LNCaP clone FGC (cell line): ENCODE results near the gene TMEM87B.
"Not testable (repeated sequence)": the region's sequence is repeated elsewhere in the genome, so short reads cannot be mapped to it uniquely, and the experiment has no call there.

Experiments
- DNase-seq: peaks from one replicate; pipeline ENCODE4 v3.0.0-alpha.2; 2011; ENCODE audit warnings: low read depth
- H3K4me3 ChIP-seq: 2 replicates; pipeline ENCODE4 v1.5.1; 2011; ENCODE audit warnings: mild to moderate bottlenecking, low read depth, low read length, control low read depth
- TF ChIP-seq, protein P1 (sequence below): IDR thresholded peaks from 2 replicates; pipeline ENCODE4 v1.5.1; 2012; ENCODE audit warnings: mild to moderate bottlenecking; ENCODE audit not compliant: control insufficient read depth, insufficient read depth; ENCODE audit errors: extremely low read depth

The TMEM87B gene

DNA sequence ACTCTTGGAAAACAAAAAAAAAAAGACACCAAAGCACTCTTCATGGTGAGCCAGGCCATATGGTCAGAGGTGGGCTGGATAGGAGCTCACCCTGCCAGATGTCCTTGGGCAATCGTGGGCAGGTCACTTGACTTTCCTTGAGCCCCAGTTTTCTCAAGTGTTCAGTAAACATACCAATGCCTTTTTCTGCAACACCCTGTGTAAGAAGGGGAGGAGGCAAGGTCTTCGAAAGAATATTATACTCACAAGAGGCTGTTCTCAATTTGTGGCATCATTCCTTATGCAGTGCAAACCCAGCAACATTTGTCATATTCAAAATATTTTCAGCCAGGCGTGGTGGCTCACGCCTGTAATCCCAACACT lies 22.9 kb upstream of the TMEM87B start:
- TF ChIP-seq, protein P1, sequence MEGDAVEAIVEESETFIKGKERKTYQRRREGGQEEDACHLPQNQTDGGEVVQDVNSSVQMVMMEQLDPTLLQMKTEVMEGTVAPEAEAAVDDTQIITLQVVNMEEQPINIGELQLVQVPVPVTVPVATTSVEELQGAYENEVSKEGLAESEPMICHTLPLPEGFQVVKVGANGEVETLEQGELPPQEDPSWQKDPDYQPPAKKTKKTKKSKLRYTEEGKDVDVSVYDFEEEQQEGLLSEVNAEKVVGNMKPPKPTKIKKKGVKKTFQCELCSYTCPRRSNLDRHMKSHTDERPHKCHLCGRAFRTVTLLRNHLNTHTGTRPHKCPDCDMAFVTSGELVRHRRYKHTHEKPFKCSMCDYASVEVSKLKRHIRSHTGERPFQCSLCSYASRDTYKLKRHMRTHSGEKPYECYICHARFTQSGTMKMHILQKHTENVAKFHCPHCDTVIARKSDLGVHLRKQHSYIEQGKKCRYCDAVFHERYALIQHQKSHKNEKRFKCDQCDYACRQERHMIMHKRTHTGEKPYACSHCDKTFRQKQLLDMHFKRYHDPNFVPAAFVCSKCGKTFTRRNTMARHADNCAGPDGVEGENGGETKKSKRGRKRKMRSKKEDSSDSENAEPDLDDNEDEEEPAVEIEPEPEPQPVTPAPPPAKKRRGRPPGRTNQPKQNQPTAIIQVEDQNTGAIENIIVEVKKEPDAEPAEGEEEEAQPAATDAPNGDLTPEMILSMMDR: no peak
- no peak for DNase-seq
- H3K4me3 ChIP-seq: no peak overlapping the region

DNA sequence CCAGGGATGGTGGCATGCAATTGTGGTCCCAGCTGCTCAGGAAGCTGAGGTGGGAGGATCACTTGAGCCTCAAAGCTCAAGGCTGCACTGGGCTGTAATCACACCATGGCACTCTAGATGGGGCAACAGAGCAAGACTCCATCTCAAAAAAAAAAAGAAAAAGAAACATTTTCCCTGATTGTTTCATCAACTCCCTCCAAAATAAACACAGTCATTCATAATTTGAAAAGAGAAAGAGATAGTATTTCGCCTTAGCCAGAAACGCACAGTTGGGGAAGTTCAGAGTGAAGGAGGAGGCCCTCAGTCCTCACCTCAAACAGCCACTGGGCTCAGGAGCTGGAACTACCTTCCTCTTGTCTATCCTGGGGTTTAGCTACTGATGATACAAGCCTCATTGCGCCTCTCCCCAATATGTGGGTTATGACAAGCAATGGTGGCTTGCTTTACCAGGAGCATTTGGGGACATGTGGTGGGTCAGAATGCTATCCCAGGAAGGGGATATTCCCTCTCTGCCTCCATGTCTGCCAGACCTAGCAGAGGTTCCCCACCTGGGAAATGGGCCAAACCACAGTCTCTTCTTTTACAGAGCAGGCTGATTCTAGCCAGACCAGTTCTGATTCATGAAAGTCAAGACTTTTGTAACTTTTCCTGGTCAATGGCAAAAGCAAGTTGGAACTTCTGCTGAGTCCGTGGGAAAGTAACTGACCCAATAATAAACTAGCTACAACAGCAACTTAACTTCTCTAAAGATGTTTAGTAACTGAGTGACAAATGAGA lies 22.2 kb upstream of the TMEM87B start:
- TF ChIP-seq, protein P1: no peak
- no peak overlapping the region for H3K4me3 ChIP-seq
- no peak for DNase-seq

DNA sequence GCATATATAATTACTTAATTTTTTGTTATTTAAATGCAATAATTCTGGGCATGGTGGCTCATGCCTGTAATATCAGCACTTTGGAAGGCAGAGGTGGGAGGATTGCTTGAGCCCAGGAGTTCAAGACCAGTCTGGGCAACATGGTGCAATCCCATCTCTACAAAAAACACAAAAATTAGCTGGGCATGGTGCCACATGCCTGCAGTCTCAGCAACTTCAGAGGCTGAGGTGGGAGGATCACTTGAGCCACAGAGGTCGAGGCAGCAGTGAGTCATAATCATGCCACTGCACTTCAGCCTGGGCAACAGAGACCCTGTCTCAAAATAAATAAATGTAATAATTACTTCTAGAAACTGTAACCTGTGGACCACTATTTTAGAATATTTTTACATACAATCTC lies 21.5 kb upstream of the TMEM87B start:
- no peak overlapping the region for H3K4me3 ChIP-seq
- TF ChIP-seq, protein P1: no peak
- no peak for DNase-seq

DNA sequence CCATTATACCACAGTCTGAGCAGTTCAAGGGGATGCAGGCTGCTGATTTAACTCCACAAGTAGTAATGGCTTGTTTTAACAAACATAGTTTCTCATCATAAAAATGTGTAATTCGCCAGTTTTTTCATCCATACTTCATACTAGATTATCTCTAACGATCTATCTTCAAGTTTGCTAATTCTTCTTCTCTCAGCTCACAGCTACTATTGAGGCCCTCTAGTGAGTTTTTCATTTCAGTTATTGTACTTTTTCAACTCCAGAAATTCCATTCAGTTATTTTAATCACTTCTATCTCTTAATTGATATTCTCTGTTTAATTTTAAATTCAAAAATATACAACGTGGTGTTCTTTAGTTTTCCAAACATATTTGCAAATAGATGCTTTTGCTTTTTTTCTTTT lies 20.1 kb upstream of the TMEM87B start:
- TF ChIP-seq, protein P1: no peak
- no peak overlapping the region for H3K4me3 ChIP-seq
- DNase-seq: no peak

DNA sequence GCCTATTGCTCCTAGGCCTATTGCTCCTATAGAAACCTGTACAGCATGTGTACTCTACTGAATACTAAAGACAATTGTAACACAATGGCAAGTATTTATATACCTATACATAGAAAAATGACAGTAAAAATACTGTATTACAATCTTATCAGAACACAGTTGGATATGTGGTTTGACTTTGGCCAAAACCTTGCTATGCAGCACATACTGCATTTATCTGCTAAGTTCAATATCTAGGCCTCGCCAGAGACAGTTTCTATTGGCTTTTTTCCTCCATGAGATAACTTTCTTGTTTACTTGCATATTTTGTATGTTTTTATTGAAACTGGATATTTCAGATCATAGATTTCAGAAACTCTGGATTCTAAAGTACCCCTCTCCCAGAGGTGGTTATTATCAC lies 19.3 kb upstream of the TMEM87B start:
- TF ChIP-seq, protein P1: no peak
- H3K4me3 ChIP-seq: no peak overlapping the region
- no peak for DNase-seq

DNA sequence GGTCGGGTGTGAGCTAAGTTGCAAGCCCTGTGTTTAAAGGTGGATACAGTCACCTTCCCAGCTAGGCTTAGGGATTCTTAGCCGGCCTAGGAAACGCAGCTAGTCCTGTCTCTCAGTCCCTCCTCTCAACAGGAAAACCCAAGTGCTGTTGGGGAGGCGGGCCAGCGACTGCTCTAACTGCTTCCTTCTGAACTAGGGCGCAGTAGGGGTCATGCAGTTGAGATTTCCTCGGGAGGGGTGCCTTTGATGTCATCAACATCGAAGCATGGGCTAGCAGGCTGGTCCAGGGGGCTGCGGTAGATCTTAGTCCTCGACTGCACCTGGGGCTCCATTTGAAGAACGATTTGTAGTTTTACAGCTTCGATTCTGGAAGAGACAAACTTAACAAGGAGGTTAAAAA lies 15.5 kb upstream of the TMEM87B start:
- DNase-seq, H3K4me3 ChIP-seq: not testable (repeated sequence)

DNA sequence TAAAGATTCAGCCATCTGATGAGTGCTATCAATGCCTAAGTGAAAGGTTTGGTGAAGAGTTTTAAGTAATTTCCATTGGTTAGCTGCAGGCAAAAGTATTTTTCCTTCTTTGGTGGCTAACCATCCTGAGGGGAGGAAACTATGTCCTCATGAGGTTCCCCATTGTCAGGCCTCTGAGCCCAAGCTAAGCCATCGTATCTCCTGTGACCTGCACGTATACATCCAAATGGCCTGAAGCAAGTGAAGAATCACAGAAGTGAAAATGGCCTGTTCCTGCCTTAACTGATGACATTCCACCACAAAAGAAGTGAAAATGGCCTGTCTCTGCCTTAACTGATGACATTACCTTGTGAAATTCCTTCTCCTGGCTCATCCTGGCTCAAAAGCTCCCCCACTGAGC lies 15.0 kb upstream of the TMEM87B start:
- DNase-seq: not testable (repeated sequence)

DNA sequence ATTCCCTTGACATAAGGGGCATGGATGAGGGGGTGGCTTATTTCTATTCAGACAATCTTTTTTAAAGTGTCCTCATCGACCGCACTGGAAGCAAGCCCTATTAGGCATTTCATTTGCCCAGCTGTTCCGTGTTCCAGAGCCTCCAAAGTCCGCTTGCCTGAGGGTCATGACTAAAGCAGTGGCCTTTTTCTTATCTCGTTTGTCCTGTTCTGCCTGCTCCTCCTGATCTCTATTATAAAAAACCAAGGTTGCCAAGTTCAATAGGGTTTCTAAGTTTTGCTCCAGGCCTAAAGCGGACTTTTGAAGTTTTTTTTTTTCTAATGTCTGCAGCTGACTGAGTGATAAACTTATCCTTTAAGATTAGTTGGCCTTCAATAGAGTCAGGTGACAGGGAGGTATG lies 13.6 kb upstream of the TMEM87B start:
- not testable (repeated sequence) for H3K4me3 ChIP-seq, DNase-seq

More for the DNA sequence above, 15.0 kb upstream of the TMEM87B start:
- not testable (repeated sequence) for H3K4me3 ChIP-seq
